AG08395 (cell line): ENCODE data around the gene ZNF512B.

Experiments used
- DNase-seq: peaks from one replicate; pipeline ENCODE4 v3.0.0; 2012; ENCODE audit warnings: mixed read lengths, low spot score

ZNF512B gene

DNA sequence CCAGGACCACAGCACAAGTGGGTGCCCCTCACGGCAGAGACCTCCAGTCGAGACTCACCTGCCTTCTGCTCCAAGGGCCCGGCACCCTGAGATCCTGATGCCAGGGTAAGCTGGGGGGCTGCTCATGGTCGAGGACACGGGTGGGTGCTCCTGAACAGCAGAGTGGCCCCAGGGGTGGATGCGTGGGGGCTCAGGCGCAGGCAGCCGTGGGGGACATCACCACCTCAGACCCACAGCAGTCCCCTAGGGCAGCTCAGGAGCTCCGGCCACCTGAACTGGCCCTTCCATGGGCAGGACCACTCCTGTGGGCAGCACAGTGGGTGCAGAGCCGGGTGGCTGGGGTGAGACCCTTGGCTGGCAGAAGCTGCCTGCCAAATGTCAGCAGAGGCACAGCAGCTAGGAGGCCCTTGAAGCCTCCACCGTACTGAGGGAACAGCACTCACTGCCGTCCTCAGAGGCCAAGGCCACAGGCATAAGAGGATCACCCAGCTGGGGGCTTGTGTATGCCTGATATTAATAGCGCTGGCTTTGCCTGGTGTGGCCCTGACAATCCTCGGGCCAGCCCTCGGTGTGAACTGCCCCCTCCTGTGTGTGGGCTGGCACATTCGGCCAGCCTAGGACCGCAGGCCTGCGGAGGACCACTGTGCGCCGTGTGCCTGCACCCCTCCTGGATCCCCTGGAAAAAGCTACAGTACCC is 18.9 kb downstream of the ZNF512B start:
- DNase-seq, result no peak

DNA sequence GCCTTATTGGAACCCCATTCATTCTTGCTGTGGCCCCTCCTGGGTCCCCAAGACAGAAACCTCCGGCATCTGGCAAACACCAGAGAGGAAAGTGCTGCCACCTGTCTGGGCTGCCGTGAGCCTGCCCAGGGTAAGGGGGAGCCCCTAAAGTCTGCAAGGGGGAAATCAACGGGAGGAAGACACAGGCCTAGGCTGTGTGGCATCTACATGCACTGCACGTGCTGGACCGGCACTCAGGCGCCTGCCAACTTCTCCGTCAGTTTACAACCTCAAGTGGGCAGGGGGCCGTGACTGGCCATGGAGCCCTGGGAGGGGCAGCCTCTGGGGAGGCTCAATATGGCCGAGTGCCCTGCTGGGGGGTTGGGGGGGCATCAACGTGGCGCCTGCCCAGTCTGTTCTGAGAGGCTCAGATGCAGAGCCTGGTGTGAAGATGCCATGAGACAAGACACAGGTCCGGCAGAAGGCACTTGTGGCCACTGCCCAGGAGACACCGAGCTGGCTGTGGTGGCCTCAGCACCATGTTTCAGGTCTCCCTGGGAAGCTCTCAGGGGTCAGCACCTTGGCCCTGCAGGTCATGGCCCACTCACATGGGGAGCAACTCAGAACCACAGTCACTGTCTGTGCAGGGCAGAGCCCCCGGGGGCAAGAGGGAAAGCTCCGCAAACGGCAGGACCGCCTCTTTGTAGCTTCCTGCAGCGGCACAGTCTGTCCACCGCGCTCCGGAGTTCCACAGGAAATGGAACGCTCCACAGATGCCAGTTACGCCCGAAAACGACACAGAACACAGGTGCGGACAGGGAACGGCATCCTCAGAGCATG is 21.9 kb downstream of the ZNF512B start:
- DNase-seq, result no peak

DNA sequence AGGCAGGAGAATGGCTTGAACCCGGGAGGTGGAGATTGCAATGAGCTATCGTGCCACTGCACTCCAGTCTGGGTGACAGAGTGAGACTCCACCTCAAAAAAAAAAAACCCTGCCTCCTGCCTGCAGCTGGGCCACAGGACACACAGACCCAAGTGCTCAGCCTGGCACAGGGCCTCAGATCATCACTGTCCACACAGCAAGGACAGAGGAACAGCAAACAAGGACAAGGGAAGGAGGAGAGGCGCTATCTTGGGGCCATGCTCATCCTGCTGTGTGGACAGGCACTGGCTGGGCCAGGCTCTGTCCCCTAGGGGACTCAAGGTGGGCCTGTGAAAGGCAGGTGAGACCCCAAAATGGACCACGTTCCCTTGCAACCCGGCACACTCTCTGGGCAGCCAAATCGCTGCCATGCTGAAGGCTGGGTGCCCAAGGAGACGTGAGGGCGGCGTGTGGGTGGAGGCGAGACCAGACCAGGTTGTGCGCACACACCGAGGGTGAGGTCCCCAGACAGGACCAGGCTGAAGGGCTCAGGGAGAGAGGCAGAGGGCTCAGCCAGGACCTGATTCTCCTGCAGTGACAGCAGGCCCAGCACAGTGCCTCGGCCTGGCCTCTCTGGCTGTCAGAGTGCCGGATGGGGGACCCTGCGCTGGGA is 22.6 kb downstream of the ZNF512B start:
- DNase-seq, result no peak

DNA sequence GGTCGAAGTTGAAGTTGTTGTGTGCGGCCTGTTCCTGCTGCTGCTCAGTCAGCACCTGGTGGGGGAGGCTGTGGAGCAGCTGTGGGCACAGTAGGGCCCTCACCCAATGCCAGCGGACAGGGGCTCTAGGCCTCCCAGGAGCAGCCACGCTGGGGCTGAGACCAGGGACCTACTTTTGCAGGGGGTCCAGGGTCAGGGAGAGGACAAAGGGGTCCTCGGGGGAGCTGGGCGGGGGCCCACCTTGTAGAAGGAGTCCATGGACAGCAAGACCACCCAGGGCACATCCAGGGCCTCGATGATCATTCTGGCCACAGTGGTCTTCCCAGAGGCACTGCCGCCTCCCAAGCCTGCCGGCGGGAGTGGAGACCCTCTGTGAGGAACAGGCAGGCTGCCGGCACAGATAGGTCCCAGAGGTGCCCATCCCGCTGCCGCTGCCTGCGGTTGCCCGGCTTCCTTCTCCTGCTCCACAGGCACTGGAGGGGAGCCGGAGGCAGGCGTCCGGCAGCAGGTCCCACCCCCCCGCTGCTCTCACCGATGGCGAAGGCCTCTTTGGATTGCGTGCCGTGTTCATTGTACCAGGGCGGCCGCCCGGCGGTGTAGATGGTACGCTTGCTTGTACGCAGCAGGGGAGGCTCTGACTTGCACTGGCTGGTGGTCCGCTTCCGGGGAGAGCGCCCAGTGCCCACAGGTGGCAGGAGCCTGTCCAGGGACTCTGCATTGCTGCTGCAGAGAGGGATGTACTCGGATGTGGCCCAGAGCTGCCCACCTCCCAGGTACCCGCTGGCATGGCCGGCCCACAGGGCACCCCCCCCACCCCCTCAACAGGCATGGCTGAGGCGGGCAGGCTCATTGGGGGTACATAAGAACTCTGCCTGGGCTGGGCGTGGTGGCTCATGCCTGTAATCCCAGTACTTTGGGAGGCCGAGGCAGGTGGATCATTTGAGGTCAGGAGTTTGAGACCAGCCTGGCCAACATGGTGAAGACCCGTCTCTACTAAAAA is 23.5 kb downstream of the ZNF512B start:
- DNase-seq, result no peak

DNA sequence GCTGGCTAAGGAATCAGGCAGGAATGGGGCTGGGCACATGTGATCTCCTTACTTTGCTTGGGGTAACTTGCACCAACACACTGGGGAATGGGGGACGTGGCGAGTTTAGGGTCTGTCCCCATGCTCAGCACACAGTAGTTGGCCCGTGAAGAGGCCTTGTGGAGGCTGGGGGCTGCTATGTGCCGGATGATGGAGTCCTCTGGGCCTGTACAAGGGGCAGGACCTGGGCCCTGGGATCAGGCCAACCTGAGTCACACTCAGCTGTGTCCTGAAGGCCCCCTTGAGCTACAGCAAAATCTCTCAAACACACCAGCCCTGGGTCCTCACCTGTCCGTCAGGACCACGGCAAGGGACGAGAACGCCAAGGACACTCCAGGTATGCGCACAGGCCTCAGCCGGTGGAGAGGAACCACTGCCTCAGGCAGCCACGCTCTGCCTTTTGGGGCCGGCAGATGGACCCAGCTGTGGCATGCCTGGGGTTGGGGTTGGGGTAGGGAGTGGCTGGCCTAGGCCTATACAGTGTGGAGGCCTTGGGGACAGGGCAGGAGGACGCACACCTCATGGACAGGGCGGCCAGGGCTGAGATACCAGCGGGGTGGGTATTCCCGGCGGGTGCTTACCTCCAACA is 24.6 kb downstream of the ZNF512B start:
- DNase-seq, result no peak

DNA sequence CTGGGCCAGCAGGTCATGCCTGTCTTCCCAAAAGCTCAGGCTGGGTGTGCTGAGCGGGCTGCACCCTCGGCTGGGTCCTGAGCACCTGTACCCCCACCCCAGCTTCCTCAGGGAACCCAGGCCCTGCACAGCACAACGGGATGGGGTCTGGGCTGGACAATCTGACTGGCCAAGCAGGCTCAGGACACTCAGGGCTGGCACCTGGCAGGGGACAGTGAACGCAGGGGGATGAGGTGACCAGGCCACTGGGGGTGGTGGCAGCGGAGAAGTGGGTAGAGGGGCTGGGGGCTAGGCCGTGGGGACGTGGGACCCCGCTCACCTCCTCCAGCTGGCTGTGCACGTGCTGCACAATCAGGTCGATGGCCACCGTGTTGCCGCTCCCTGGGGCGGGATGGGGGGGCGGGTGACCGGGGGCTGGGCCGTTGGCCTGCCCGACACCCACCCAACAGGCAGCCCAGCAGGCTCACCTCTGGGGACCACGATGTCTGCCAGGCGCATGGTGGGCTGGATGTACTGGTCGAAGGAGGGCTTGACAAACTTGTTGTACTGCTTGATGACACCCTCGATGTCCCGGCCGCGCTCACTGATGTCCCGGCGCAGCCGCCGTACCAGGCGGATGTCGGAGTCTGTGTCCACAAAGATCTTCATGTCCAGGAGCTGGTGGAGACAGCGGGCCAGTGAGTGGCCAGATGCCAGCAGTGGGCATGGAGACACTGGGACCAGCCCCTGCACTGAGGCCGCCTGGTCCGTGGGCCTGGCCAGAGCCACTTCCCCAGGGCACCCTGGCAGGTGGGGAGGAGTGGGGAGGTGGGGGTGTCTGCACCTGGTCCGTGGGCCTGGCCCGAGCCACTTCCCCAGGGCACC is 25.4 kb downstream of the ZNF512B start:
- no peak for DNase-seq

DNA sequence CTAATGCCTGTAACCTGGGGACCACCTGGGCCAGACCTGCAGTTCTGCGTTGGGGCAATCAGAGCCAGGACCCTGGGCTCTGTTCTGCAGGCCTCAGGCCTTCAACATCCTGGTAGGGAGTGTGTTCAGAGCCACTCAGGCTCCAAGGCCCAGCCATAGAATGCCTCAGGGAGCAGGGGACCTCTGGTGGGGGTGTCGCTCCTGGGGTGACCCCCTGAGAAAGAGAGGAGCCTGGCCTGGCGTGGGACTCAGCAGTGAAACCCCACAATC is 26.0 kb downstream of the ZNF512B start:
- DNase-seq, result no peak

DNA sequence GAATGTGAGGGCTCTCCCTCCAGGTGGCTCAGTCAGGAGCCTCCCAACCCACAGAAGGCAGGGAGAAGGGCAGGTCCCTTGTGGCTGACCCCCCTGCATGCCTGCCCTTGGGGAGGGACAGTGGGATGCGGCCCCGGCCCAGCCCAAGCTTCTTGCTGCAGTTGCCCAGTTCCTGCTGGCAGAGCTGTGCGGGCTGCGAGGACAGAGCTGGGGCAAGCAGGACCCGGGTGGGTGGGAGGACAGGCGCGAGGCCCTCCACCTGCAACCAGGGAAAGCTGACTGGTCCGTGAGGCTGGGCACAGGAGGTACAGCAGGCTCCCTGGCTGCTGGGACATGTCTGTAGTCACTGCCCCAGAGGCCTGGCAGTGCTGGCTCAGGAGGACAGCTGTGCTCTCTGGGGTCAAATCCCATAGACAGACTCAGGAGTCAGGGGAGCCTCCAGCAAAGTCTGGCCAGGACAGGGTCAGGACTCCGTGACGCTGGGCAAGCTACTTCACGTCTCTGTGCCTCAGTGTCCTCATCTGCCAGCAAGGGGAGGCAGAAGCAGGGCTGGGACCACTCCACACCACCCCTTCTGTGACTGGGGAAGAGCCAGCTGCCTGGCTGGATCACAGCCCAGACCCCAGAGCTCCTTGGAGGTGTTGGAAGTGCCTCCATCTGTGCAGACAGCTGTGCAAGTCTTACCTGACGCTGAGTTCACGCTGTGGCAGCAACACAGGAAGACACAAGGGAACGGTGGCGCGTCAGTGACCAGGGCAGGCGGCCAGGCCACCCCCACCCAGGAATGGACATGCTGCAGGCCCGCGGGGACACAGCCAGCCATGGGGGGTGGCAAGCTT is 26.5 kb downstream of the ZNF512B start:
- DNase-seq, result no peak

DNA sequence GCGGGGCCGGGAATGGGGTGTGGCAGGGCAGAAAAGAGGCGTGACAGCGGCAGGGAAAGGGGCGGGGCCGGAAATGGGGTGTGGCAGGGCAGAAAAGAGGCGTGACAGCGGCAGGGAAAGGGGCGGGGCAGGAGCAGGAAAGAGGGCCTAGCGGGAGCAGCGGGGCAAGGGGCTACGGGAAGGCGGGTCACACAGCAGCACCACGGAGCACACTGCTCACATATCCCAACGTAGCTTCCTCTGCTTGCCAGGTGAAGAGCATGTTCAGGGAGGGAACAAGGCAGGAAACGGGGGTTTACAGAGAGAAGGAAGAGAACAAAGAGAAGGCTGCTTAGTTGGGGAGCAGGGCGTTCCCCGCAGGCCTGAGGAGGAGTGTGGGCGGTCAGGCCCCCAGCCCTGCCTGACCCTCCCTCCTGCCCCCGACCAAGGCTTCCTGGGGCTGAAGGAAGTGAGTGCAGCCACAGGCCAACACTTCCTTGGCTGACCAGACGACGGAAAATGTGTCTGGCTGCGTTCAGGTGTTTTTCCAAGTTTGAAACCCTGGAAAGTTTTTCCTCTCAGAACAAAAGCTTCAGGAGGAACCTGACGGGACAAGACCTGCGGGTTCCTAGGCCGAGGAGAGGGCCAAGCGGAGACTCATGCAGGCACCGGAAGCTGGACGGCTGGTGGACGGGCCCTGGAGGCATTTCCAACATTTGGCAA is 27.3 kb downstream of the ZNF512B start:
- peak; percentile 43 for DNase-seq

DNA sequence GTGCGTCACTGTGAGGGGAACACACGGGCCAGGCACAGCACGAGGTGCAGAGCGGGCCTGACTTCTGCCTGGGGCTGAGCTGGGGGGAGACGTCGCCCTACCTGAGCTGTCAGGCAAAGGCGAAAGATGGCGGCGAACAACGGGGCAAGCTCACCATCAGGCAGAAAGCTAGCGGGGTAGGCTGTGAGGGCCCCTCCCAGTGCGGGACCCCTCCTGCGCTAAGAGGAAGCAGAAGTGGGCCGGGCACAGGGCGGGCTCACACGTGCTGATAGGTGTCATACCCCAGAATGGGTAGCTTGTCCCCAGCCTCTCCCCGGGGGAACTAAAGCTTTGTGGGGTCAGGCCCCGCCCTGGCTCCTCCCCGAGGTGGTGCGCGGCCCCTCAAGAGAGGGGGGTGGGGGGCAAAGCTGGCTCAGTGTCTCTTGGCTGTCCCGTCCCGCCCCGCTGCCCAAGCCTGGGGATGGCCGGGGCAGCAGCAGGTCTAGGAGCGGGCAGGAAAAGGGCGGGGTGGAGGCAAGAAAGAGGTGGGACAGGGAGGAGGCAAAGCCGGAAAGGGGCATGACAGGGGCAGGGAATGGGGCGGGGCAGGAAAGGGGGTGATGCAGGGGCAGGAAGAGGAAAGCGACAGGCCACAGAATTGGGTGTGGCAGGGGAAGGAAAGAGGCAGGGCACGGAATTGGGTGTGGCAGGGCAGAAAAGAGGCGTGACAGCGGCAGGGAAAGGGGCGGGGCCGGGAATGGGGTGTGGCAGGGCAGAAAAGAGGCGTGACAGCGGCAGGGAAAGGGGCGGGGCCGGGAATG is 28.2 kb downstream of the ZNF512B start:
- peak; percentile 35 for DNase-seq

DNA sequence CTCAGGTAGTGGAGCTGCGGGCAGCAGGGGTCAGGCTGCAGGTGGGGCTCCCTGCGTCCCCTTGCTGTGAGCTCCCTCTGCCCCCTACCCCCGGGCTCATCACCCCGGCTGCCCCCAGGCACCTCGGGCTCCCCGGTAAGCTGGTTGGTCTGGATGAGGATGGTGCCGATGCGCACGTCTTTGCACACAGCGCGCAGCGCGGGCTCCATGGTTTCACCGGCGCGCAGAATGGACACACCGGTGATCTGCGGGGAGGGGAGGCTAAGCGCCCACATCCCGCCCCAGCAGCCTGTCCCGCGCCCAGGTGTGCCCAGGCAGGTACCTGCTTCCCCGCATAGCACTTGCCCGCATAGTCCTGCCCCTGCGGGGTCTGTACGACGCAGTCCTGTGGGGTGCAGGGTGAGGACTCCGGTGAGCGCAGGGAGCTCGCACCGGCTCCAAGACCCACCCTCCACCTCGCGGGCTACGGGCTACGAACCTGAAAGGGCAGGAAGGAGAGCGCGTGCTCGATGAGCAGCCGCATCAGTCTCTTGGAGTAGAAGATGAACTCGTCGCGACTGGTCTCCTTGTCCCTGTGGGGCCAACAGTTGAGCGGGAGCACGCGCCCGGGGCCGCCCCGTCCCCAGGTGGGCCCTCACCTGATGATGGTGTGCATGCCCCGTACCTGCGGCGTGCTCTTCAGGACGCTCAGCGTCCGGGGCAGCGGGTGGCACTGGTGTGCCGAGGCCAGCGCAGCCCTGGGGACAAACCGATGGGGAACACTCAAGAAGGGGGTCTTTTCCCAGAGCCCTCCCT is 29.1 kb downstream of the ZNF512B start:
- DNase-seq, result no peak

DNA sequence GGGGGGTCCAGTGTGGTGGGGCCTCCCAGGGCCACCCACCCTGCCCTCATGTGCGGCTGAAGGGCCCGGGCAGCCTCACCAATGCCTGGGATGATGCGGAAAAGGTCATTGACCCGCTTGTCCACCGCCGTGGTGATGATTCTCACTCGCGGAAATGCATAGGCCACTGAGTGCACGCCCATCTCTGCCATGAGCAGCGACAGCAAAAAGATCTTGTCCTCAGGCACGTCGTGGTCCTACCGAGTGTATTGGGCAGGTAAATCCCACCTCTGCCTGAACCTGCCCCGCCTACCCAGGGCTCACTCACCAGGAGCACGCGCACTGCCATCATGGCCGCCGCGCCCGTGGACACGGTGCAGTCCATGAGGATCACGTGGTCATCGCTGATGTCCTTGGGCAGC is 29.7 kb downstream of the ZNF512B start:
- no peak for DNase-seq

DNA sequence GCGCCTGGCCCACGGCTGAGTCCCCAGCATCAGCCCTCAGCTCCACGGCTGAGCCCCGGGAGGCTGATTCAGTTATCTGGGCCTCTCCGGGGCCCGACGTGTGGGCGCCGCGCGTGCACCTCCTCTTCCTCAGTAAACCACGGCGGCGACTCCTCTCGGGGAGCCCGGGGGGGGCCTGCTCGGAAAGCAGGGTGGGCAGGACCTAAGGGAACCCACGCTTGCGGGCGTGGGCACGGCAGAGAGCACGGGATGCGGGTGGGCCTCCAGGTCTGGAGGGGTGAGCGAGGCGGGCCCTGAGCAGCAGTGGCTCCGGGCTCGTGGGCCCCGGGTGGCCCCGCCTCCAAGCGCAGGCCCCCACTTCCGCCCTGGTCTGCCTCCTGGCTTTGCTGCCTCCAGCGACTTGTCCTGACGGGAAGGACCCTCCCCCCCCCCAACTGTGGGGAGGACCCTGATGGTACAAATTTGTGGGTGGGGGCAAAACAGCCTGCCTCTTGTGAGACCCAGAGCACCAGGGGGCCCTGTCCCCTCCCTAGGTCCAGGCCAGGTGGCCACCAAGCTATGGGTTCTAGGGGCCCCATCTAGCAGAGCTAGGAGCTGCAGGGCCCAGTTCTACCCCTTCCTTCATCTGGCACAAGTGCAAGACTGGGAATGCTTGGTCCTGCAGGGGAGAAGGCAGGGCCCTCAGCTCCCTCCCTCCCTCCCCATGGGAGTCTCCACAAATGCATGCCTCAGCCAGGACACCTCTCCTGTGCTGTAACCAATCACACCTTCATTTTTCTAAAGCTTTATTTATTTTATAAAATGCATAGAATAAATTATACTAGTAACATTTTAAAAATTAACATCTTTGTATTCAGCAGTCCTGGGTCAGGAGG is 30.4 kb downstream of the ZNF512B start:
- no peak for DNase-seq

DNA sequence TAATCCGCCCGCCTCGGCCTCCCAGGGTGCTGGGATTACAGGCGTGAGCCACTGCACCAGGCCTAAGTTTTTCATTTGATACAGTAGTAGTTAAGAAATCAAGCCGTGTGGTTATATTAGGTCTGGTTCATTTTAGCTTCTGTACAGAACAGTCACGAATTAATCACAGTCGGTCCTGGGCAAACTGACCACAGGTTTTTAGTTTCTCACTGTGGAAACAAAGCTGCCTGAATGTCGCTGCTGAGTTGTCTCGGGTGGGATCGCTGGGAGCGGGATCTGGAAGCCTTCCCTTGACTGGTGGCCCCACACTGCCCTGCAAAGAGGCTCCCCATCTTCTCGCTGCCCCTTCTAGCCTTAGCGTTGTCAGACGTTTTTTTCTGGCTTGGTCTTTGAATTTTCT is 32.1 kb downstream of the ZNF512B start:
- no peak for DNase-seq

DNA sequence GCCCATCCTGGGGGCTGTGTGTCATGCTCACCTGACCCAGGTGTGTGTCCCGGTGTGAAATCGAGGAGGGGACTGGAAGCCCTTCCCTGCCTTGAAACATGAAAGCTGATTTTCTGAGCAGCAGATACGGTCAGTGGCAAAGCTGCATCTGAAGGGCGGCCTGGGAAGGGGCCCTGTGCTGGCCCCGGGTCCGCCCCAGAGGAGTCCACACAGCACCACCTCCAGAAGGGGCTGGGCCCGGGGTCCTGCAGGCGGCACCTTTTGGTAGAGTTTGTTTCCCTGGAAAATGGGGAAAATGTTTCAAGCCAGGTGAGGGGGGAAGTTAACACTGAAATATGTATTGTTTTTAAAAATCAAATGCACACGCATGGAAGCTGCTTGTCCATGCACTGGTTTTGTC is 34.3 kb downstream of the ZNF512B start:
- DNase-seq, result no peak

DNA sequence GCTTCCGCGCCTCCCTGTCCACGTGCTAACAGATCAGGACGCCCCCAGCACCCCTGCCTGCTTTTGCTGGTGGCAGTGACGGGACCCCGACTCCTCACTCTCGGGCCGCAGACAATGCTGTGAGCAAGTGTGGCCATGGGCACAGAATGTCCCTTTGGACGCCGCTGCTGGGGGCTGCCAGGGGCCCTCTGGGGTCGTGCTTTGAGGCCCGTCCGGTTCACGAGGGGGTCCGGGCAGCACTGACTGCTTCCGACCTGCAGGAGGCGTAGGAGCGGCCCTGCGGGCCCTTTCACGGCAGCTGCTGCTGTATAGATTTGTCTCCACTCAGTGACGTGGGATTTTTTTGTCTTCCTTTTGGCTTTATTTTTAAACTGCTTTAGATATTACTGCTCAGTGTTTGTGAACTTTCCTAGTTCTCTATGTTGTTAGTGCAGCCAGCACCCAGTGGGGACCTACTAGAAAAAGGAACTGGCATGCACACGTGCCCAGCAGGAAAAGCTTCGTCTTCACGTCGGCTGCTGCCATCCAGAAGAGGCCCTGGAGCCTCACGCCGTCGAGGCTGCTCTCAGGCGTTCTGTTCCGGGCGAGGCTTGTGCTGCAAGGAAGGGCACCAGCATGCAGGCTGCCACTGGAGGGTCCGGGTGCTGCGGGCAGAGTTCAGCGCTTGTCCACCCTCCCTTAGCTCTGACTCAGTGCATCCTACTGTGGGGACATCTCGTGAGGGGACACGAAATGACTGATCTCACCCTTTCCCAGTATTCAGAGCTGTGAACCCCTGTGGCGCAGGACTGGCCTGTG is 35.3 kb downstream of the ZNF512B start:
- DNase-seq, result no peak
